Right lobe of liver (tissue), 6 donors: Measurements from ENCODE around the gene KMT5C. TPM values are rescaled to one million over a fixed set of nuclear protein-coding genes. Genes with fewer than 3 reads are reported as not detected.
A peak's percentile ranks its signal among the peaks of the same experiment; 100 is the strongest.
"Not testable (repeated sequence)": the region's sequence is repeated elsewhere in the genome, so short reads cannot be mapped to it uniquely, and the experiment has no call there.

Source experiments
- ATAC-seq, 4 donors: fragments of 200-7000 bp; cut with Tn5 transposase; one replicate each; pipeline ENCODE4 v1.9.1; 2020; ENCODE audit warnings: mild to moderate bottlenecking in 4 of 4, moderate library complexity in 4 of 4
- DNase-seq, 3 donors: peaks; one replicate each; pipeline ENCODE4 v3.0.0-alpha.2; 2020
- H3K27ac ChIP-seq, 3 donors: fragments of 200-600 bp; one replicate each; pipeline ENCODE4 v1.8.0; 2022
- H3K27me3 ChIP-seq, 2 donors: fragments of 200-600 bp; one replicate each; pipeline ENCODE4 v1.8.0; 2022
- H3K36me3 ChIP-seq, 4 donors: fragments of 200-600 bp; sonication (generic) in 1 of 4; one replicate each; pipeline versions ENCODE4 v1.5.1 to v1.8.0; 2017 to 2022; ENCODE audit warnings: control low read depth in 1 of 4
- H3K4me1 ChIP-seq, 4 donors: fragments of 200-600 bp; sonication (generic) in 1 of 4; one replicate each; pipeline versions ENCODE4 v1.5.1 to v1.8.0; 2017 to 2022; ENCODE audit warnings: control low read depth in 1 of 4
- H3K4me3 ChIP-seq, 3 donors: fragments of 200-600 bp; one replicate each; pipeline ENCODE4 v1.8.0; 2022
- H3K9me3 ChIP-seq, 4 donors: fragments of 200-600 bp; sonication (generic) in 1 of 4; one replicate each; pipeline versions ENCODE4 v1.5.1 to v1.8.0; 2017 to 2022; ENCODE audit warnings: control low read depth in 1 of 4
- CTCF ChIP-seq, 4 donors: fragments of 200-600 bp in 3 of 4; fragments of 450-650 bp in 1 of 4; IDR thresholded peaks; one replicate each; pipeline versions ENCODE4 v1.5.1 to v1.8.0; 2016 to 2022; ENCODE audit warnings: antibody characterized with exemption in 4 of 4, mild to moderate bottlenecking in 2 of 4
- POLR2A ChIP-seq: fragments of 450-650 bp; IDR thresholded peaks from one replicate; pipeline ENCODE4 v1.6.1; 2017; ENCODE audit warnings: antibody characterized with exemption, mild to moderate bottlenecking
- WGBS: methylation state at CpG from one replicate; pipeline ENCODE4 v1.1.6; 2018; ENCODE audit warnings: low coverage, low lambda C conversion rate; ENCODE audit not compliant: insufficient coverage; ENCODE audit errors: missing lambda C conversion rate; 5-methylcytosine and 5-hydroxymethylcytosine counted together
- intact Hi-C, 2 donors: fragments of 100-400 bp; cut with DNase I; formaldehyde crosslinking; loops; one replicate each; pipeline versions ENCODE4 v1.11.2 to v1.14.1; 2022
- total RNA-seq, 6 experiments: library from RNA; depleted of rRNA in 2 of 6; stranded (reverse); fragments of >200 nt in 2 of 6; fragmentation: NEBNext Ultra II Directional in 3 of 6; extraction: Animal tissue kit (Norgen Biotek cat#: 25700) in 3 of 6; gene quantifications; one replicate each; pipeline versions ENCODE4 v1.1.0 to v1.2.4, GENCODE V29; 2016 to 2023
- donor health status: DM: no; HTN: yes; CAD: no.
- donor health status: DM: no; HTN: no; CAD: no.
- donor health status: DM: no; HTN: no; CAD: no.
- donor health status: DM: no; HTN: yes; CAD: no.
- donor health status: DM: no; HTN: yes; CAD: no.

KMT5C gene
- total RNA-seq, 6 experiments from 2014 or later, result 2.3 to 5.3 (median 3.7) TPM

- intact Hi-C loops, result no loop called here
- no peak for DNase-seq
- no peaks in the 10 kb centered on the region for H3K36me3 ChIP-seq
- no peaks in the 10 kb centered on the region for H3K27me3 ChIP-seq
- TF ChIP-seq CTCF (IDR thresholded peaks at IDR 0.05) (no peak), POLR2A (no peak)
- ATAC-seq, result peak in 1 of 4 donors; percentile 21
- H3K4me1 ChIP-seq, result no peaks in the 10 kb centered on the region
- H3K27ac ChIP-seq, result no peak overlapping the region
- H3K9me3 ChIP-seq, result no peaks in the 10 kb centered on the region
- 41% methylated on average over 10 of the region's 12 CpGs for WGBS
- H3K4me3 ChIP-seq, result no peak overlapping the region
These were observed 17.3 kb upstream of the KMT5C start for GRCh38 chr19:55322204-55322885.

- H3K4me1 ChIP-seq, result no peaks in the 10 kb centered on the region
- H3K27ac ChIP-seq, result peak overlapping the region in 2 of 3 donors; percentile 28 to 55
- no peak for DNase-seq
- intact Hi-C loops, result no loop called here
- H3K4me3 ChIP-seq, result no peak overlapping the region
- no peak for TF ChIP-seq CTCF (IDR thresholded peaks at IDR 0.05)
- TF ChIP-seq POLR2A, result no peak
- WGBS, result 75% methylated on average over 4 of the region's 6 CpGs
- H3K27me3 ChIP-seq, result no peaks in the 10 kb centered on the region
- ATAC-seq, result peak in 1 of 4 donors; percentile 26
- H3K9me3 ChIP-seq, result no peaks in the 10 kb centered on the region
- H3K36me3 ChIP-seq, result no peaks in the 10 kb centered on the region
These were observed 15.0 kb upstream of the KMT5C start for GRCh38 chr19:55324662-55325061.

GRCh38 chr19:55325172-55325571, 14.5 kb upstream of the KMT5C start, which contains the start of gene TMEM150B:
Gene TMEM150B, minus strand, starts transcription at chr19:55325341. Its CDS starts 4,305 bp downstream, at chr19:55321036.
- no peak for TF ChIP-seq CTCF (IDR thresholded peaks at IDR 0.05)
- TF ChIP-seq POLR2A, result no peak
- no peaks in the 10 kb centered on the region for H3K36me3 ChIP-seq
- H3K4me3 ChIP-seq, result no peak within 1 kb of the TSS
- ATAC-seq (peak; percentile 37 to 64 (median 44)), DNase-seq (no peak)
- intact Hi-C loops, result no loop called here
- peak within 1 kb of the TSS in 2 of 3 donors; percentile 28 to 55 for H3K27ac ChIP-seq
- no peaks in the 10 kb centered on the region for H3K4me1 ChIP-seq
- no peaks in the 10 kb centered on the region for H3K27me3 ChIP-seq
- H3K9me3 ChIP-seq, result no peaks in the 10 kb centered on the region
- 79% methylated on average over 10 of the region's 14 CpGs for WGBS

GRCh38 chr19:55328774-55329318, 10.8 kb upstream of the KMT5C start:
- 77% methylated on average over 4 of the region's 4 CpGs for WGBS
- H3K4me1 ChIP-seq, intact Hi-C loops, H3K27ac ChIP-seq, H3K36me3 ChIP-seq, H3K9me3 ChIP-seq, ATAC-seq, H3K4me3 ChIP-seq, DNase-seq, H3K27me3 ChIP-seq: not testable (repeated sequence)

- ATAC-seq, DNase-seq, H3K4me3 ChIP-seq, H3K27ac ChIP-seq, H3K36me3 ChIP-seq, H3K27me3 ChIP-seq, intact Hi-C loops, H3K9me3 ChIP-seq, H3K4me1 ChIP-seq: not testable (repeated sequence)
- WGBS, result 61% methylated on average over 3 of the region's 6 CpGs
These were observed 9.9 kb upstream of the KMT5C start for GRCh38 chr19:55329791-55330190.
